ENCODE measurements around the gene RTN4. TPM values are rescaled to one million over a fixed set of nuclear protein-coding genes. Genes with fewer than 3 reads are reported as not detected.
"Not testable (repeated sequence)": the region's sequence is repeated elsewhere in the genome, so short reads cannot be mapped to it uniquely, and the experiment has no call there.

The RTN4 gene
- polyA plus RNA-seq, 1 experiment = 219 TPM

DNA sequence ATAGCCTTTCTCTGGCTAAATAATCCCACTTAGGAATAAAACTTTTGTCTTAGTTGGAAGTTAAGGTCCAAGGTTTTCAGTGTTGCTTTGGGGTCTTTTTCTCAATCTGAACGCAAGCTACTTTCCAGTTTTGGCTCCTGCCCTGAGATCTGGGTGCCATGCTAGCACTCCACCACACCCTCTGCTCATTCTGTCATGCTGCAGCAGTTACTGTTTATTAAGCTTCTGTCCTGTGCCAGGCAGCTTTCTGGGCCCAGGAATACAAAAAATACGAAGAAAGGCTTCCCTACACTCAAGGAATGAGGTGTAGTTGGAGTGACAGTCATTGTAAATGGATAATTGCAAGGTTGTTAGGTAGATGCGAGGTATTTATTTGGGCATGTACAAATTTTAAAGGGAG, 46.3 kb upstream of the RTN4 start:
- TF ChIP-seq, protein P1, sequence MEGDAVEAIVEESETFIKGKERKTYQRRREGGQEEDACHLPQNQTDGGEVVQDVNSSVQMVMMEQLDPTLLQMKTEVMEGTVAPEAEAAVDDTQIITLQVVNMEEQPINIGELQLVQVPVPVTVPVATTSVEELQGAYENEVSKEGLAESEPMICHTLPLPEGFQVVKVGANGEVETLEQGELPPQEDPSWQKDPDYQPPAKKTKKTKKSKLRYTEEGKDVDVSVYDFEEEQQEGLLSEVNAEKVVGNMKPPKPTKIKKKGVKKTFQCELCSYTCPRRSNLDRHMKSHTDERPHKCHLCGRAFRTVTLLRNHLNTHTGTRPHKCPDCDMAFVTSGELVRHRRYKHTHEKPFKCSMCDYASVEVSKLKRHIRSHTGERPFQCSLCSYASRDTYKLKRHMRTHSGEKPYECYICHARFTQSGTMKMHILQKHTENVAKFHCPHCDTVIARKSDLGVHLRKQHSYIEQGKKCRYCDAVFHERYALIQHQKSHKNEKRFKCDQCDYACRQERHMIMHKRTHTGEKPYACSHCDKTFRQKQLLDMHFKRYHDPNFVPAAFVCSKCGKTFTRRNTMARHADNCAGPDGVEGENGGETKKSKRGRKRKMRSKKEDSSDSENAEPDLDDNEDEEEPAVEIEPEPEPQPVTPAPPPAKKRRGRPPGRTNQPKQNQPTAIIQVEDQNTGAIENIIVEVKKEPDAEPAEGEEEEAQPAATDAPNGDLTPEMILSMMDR (IDR thresholded peaks at IDR 0.05; ENCODE audit: insufficient read depth, low read depth, low read length) = no peak
- no peak overlapping the region for H3K4me3 ChIP-seq (ENCODE audit: low read depth, low read length)
- DNase-seq (ENCODE audit: low read depth) = no peak
- H3K27me3 ChIP-seq (ENCODE audit: control insufficient read depth, insufficient read depth, low read length) = no peaks in the 10 kb centered on the region
- ChIA-PET CTCF (interaction anchor here (1.5 kb wide), 1 partner anchor 197 kb away, joined by 3 read pairs; no protein-coding TSS in a partner anchor), POLR2A (interaction anchor here (0.5 kb wide), 1 partner anchor 46 kb away, joined by 6 read pairs; the partner anchor contains the start of gene RTN4)
- H3K36me3 ChIP-seq (ENCODE audit: control insufficient read depth, insufficient read depth, low read length) = no peaks in the 10 kb centered on the region

DNA sequence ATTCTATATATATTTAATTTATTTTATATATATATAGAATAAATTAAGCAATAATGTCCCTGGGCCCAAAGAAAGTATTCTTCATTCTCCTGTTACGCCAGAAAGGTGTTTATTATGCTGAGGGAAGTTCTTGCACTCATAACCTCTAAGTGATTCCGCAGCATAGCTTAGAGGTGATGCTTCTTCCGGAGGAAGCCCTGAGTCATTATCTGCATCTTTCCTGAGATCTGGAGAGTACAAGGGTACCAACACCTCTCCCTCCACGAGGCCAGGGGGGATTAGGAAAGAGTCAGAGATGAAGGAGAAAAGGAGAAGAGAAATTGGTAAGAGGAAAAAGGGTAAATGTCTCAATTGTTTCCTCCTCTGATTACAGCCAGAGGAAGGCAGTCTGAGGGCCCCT, 43.1 kb upstream of the RTN4 start:
- CTCF ChIA-PET = interaction anchor here (1.3 kb wide), 2 partner anchors 24 to 75 kb away, joined by 3 to 4 read pairs; no protein-coding TSS in a partner anchor
- POLR2A ChIA-PET = no interaction called here
- no peaks in the 10 kb centered on the region for H3K36me3 ChIP-seq (ENCODE audit: control insufficient read depth, insufficient read depth, low read length)
- TF ChIP-seq, protein P1 (IDR thresholded peaks at IDR 0.05; ENCODE audit: insufficient read depth, low read depth, low read length) = no peak
- DNase-seq (ENCODE audit: low read depth) = no peak
- no peaks in the 10 kb centered on the region for H3K27me3 ChIP-seq (ENCODE audit: control insufficient read depth, insufficient read depth, low read length)
- no peak overlapping the region for H3K4me3 ChIP-seq (ENCODE audit: low read depth, low read length)

DNA sequence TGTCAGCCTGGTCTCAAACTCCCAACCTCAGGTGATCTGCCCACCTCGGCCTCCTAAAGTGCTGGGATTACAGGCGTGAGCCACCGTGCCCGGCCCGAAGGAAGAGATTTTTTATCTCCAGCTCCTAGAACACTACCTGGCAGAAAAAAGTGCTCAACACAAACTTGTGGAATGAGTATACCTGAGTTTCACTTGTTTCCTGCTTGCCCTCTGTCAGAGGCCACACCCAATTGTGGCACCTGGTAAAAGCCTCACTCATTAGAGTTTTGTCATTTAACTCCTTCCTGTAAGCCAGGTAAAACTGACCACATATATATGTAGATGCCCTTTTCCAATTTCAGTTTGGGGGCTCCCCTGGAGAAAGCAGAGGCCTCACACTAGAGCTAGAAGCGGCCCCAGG, 42.2 kb upstream of the RTN4 start:
- TF ChIP-seq, protein P1 (IDR thresholded peaks at IDR 0.05; ENCODE audit: insufficient read depth, low read depth, low read length) = no peak
- Histone ChIP-seq H3K4me3 (ENCODE audit: low read depth, low read length) (no peak overlapping the region), H3K36me3 (ENCODE audit: control insufficient read depth, insufficient read depth, low read length) (no peaks in the 10 kb centered on the region), H3K27me3 (ENCODE audit: control insufficient read depth, insufficient read depth, low read length) (no peaks in the 10 kb centered on the region)
- ChIA-PET CTCF (interaction anchor here (0.6 to 1.3 kb wide), 3 partner anchors 23 to 71 kb away, joined by 3 read pairs; no protein-coding TSS in a partner anchor), POLR2A (no interaction called here)
- DNase-seq (ENCODE audit: low read depth) = no peak

DNA sequence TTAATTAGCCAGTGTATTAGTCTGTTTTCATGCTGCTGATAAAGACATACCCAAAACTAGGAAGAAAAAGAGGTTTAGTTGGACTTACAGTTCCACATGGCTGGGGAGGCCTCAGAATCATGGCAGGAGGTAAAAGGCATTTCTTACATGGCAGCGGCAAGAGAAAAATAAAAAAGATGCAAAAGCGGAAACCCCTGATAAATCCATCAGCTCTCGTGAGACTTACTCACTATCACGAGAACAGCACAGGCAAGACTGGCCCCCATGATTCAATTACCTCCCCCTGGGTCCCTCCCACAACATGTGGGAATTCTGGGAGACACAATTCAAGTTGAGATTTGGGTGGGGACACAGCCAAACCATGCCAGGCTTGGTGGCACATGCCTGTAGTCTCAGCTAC, 41.4 kb upstream of the RTN4 start:
- POLR2A ChIA-PET = not testable (repeated sequence)
- CTCF ChIA-PET = interaction anchor here (0.6 to 0.9 kb wide), 2 partner anchors 43 to 71 kb away, joined by 3 read pairs; no protein-coding TSS in a partner anchor

DNA sequence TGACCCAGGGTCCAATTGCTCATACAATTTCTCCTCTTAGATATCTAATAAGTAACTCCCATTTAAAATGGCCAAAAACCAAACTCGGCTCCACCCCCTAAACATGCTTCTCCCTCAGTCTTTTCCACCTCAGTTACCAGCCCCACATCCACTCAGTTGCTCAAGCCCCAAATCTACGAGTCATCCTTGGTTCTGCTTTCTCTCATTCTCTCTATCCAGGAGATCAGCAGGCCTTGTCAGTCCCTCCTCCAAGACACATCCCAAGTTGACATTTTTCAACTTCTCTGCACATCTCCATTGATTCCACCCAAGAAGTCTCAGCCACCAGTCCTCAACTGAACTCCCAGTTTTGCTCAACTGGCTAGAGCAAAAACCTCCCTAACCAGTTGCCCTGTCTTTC, 40.5 kb upstream of the RTN4 start:
- H3K36me3 ChIP-seq (ENCODE audit: control insufficient read depth, insufficient read depth, low read length) = no peaks in the 10 kb centered on the region
- H3K4me3 ChIP-seq (ENCODE audit: low read depth, low read length) = no peak overlapping the region
- H3K27me3 ChIP-seq (ENCODE audit: control insufficient read depth, insufficient read depth, low read length) = no peaks in the 10 kb centered on the region
- TF ChIP-seq, protein P1 (IDR thresholded peaks at IDR 0.05; ENCODE audit: insufficient read depth, low read depth, low read length) = no peak
- ChIA-PET CTCF (interaction anchor here (1.1 kb wide), 1 partner anchor 17 kb away, joined by 5 read pairs; no protein-coding TSS in a partner anchor), POLR2A (no interaction called here)
- DNase-seq (ENCODE audit: low read depth) = no peak

More for the DNA sequence above, 41.4 kb upstream of the RTN4 start:
- H3K36me3 ChIP-seq (ENCODE audit: control insufficient read depth, insufficient read depth, low read length); H3K4me3 ChIP-seq (ENCODE audit: low read depth, low read length); H3K27me3 ChIP-seq (ENCODE audit: control insufficient read depth, insufficient read depth, low read length); DNase-seq (ENCODE audit: low read depth): not testable (repeated sequence)

DNA sequence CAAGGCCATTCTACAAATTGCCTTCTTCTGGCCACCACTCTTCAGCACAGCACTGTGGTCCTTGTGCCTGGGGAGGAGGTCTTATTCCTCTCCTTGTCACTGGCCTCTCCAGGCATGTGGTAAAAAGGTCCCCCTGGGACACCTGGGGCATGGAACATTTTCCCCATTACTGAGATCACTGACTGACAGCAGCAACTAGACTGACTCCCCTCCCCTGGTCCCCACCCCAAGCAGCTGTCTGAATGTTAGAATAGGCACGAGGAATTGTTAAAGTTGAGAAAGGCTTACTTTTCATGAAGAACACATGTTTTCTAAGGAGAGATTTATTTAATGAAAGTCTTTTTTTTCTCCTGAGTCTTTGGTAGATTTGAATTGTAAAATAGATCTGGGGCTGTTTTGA, 39.5 kb upstream of the RTN4 start:
- POLR2A ChIA-PET = no interaction called here
- CTCF ChIA-PET = interaction anchor here (1.1 kb wide), 1 partner anchor 16 kb away, joined by 5 read pairs; no protein-coding TSS in a partner anchor

More for the DNA sequence above, 39.5 kb upstream of the RTN4 start:
- TF ChIP-seq, protein P1 (IDR thresholded peaks at IDR 0.05; ENCODE audit: insufficient read depth, low read depth, low read length) = no peak
- no peak for DNase-seq (ENCODE audit: low read depth)
- no peaks in the 10 kb centered on the region for H3K27me3 ChIP-seq (ENCODE audit: control insufficient read depth, insufficient read depth, low read length)
- H3K36me3 ChIP-seq (ENCODE audit: control insufficient read depth, insufficient read depth, low read length) = no peaks in the 10 kb centered on the region
- H3K4me3 ChIP-seq (ENCODE audit: low read depth, low read length) = no peak overlapping the region
